ENCODE results near the gene ARID3A. TPM values are rescaled to one million over a fixed set of nuclear protein-coding genes. Genes with fewer than 3 reads are reported as not detected.
"Not testable (repeated sequence)": the region's sequence is repeated elsewhere in the genome, so short reads cannot be mapped to it uniquely, and the experiment has no call there.

The ARID3A gene
- total RNA-seq, 1 experiment from 2014 or later, result 116 TPM

DNA sequence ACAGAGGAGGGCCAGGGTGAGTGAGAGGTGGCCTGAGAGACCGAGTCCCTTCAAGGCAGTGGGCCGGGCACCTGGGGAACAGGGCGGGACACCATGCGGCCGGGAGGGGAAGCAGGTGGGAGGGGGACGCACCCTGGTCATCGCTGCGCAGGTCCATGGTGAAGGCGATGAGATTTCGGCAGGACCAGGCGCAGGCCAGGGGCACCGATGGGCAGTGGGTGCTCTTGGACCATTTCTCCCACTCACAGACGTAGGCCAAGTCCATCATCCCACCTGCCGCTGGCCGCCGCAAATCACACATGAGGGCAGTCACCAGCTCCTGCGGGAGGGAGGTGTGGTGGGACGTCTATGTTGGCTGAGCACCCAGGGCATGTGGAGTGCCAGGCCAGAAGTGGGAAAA is 35.0 kb upstream of the ARID3A start:
- peak overlapping the region; percentile 76; the same call in 1 of the 2 replicates for H3K27ac Mint-ChIP-seq
- no peak for ATAC-seq
- no peaks in the 10 kb centered on the region for H3K9me3 Mint-ChIP-seq
- H3K4me1 Mint-ChIP-seq, result no peaks in the 10 kb centered on the region
- H3K4me3 Mint-ChIP-seq, result peak overlapping the region; percentile 49
- H3K36me3 Mint-ChIP-seq, result no peaks in the 10 kb centered on the region; the same call in 1 of the 2 replicates
- peaks cover 3% of the 10 kb centered on the region; the same call in 1 of the 2 replicates for H3K27me3 Mint-ChIP-seq (ENCODE audit: low read depth)
- no peak for TF ChIP-seq ELF4 (CRISPR knock-in tag; IDR thresholded peaks at IDR 0.05; ENCODE audit: low read depth)
- CTCF ChIA-PET, result no interaction called here
- POLR2A ChIA-PET, result no interaction called here
- no peak for DNase-seq (ENCODE audit: low spot score)

DNA sequence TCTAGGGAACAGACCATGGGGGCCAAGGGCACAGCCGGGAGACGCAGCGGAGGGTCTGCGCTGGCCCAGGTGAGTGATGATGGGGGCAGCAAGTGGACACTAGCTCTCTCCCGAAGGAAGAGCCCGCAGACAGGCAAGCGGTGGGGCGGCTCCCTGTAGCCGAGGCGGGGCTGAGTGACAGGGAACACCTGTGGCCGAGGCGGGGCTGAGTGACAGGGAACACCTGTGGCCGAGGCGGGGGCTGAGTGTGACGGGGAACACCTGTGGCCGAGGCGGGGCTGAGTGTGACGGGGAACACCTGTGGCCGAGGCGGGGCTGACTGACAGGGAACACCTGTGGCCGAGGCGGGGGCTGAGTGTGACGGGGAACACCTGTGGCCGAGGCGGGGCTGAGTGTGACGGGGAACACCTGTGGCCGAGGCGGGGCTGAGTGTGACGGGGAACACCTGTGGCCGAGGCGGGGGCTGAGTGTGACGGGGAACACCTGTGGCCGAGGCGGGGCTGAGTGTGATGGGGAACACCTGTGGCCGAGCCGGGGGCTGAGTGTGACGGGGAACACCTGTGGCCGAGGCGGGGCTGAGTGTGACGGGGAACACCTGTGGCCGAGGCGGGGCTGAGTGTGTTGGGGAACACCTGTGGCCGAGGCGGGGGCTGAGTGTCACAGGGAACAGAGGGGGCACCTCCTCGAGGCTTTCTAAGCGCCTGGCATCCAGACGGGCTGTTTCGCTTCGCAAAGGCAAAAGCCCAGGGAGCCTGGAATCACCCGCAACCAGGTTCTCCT is 34.2 kb upstream of the ARID3A start:
- H3K4me1 Mint-ChIP-seq; DNase-seq (ENCODE audit: low spot score); H3K27me3 Mint-ChIP-seq (ENCODE audit: low read depth); POLR2A ChIA-PET; H3K36me3 Mint-ChIP-seq; ATAC-seq; H3K27ac Mint-ChIP-seq; H3K9me3 Mint-ChIP-seq: not testable (repeated sequence)
- CTCF ChIA-PET, result interaction anchor here (2.3 kb wide), 1 partner anchor 28 kb away, joined by 8 read pairs; no protein-coding TSS in a partner anchor
- peak overlapping the region; percentile 72 for H3K4me3 Mint-ChIP-seq

DNA sequence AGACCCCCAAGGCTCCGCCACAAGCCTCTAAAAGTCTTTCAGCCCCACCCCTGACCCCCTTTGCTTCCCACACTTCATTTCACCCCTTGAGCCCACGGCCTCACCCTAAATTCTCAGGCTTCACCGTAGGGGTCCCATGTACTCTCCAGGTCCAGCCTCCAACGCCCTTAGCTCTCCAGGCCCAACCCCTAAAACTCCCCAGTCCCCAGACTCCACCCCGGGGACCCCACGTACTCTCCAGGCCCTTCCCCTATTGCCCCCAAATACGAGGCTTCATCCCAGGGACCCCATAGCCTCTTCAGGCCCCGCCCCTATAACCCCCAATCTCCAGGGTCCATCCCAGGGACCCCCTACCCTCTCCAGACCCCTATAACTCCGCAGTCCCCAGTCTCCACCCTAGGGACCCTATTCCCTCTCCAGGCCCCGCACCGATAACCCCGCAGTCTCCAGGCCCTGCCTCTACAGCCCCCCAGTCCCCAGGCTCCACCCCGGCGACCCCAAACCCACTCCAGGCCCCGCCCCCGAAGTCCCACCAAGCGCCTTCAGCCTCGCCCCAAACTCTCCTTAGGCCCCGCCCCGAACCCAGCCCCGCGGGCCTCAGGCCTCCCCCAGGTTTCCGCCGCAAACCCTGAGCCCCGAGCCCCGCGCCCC is 33.5 kb upstream of the ARID3A start:
- no peak overlapping the region for H3K27ac Mint-ChIP-seq
- DNase-seq (ENCODE audit: low spot score), result peak; percentile 56
- H3K36me3 Mint-ChIP-seq, result no peaks in the 10 kb centered on the region; the same call in 1 of the 2 replicates
- ATAC-seq, result peak; percentile 52
- no peaks in the 10 kb centered on the region for H3K4me1 Mint-ChIP-seq
- no peaks in the 10 kb centered on the region for H3K9me3 Mint-ChIP-seq
- peak overlapping the region; percentile 72 for H3K4me3 Mint-ChIP-seq
- peaks cover 3% of the 10 kb centered on the region; the same call in 1 of the 2 replicates for H3K27me3 Mint-ChIP-seq (ENCODE audit: low read depth)
- POLR2A ChIA-PET, result no interaction called here
- TF ChIP-seq ZNF423 (CRISPR knock-in tag; IDR thresholded peaks at IDR 0.05), result no peak
- TF ChIP-seq ZNF317 (CRISPR knock-in tag; IDR thresholded peaks at IDR 0.05; ENCODE audit: borderline replicate concordance, low read depth), result no peak
- no peak for TF ChIP-seq JAZF1 (CRISPR knock-in tag; IDR thresholded peaks at IDR 0.05)
- no peak for TF ChIP-seq NR2C2 (CRISPR knock-in tag; IDR thresholded peaks at IDR 0.05)
- TF ChIP-seq TEAD4 (CRISPR knock-in tag; IDR thresholded peaks at IDR 0.05), result no peak
- no peak for TF ChIP-seq SOX15 (CRISPR knock-in tag; IDR thresholded peaks at IDR 0.05)
- TF ChIP-seq, protein P1, sequence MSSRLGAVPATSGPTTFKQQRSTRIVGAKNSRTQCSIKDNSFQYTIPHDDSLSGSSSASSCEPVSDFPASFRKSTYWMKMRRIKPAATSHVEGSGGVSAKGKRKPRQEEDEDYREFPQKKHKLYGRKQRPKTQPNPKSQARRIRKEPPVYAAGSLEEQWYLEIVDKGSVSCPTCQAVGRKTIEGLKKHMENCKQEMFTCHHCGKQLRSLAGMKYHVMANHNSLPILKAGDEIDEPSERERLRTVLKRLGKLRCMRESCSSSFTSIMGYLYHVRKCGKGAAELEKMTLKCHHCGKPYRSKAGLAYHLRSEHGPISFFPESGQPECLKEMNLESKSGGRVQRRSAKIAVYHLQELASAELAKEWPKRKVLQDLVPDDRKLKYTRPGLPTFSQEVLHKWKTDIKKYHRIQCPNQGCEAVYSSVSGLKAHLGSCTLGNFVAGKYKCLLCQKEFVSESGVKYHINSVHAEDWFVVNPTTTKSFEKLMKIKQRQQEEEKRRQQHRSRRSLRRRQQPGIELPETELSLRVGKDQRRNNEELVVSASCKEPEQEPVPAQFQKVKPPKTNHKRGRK (CRISPR knock-in tag; IDR thresholded peaks at IDR 0.05; ENCODE audit: borderline replicate concordance), result no peak
- TF ChIP-seq, protein P2, sequence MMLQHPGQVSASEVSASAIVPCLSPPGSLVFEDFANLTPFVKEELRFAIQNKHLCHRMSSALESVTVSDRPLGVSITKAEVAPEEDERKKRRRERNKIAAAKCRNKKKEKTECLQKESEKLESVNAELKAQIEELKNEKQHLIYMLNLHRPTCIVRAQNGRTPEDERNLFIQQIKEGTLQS (CRISPR knock-in tag; conservative IDR thresholded peaks at IDR 0.05), result no peak
- TF ChIP-seq ZNF671 (CRISPR knock-in tag; IDR thresholded peaks at IDR 0.05), result no peak
- CTCF ChIA-PET, result interaction anchor here (1.2 to 2.3 kb wide), 2 partner anchors 27 to 29 kb away, joined by 3 to 8 read pairs; no protein-coding TSS in a partner anchor

DNA sequence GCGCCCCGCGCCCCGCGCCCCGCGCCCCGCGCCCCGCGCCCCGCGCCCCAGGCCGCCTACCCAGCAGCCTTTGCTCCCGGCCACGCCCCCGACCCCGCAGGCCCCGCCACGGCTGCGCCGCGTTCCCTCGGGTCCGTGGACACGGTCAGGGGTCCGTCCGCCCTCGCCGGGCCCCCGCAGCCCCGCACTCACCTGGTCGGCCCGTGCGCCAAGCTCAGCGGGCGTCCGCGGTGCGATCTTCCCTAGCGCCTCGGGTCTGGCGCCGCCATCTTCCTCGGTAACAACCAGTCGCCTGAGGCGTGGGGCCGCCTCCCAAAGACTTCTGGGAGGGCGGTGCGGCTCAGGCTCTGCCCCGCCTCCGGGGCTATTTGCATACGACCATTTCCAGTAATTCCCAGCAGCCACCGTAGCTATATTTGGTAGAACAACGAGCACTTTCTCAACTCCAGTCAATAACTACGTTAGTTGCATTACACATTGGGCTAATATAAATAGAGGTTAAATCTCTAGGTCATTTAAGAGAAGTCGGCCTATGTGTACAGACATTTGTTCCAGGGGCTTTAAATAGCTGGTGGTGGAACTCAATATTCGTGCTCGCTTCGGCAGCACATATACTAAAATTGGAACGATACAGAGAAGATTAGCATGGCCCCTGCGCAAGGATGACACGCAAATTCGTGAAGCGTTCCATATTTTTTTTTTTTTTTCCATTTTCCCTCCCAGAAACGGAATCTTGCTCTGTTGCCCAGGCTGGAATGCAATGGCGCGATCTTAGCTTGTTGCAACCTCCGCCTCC is 32.7 kb upstream of the ARID3A start, which contains the start of the genes MED16 and RNU6-9:
Gene MED16 (minus strand): TSS at position 294 of the 796 bp plus-strand sequence. CDS start 2,056 bp downstream, outside the sequence.
Gene RNU6-9 (plus strand): TSS at position 591 of the 796 bp plus-strand sequence.
- DNase-seq (ENCODE audit: low spot score), result peak; percentile 92
- CTCF ChIA-PET, result interaction anchor here (0.6 to 2.3 kb wide), 3 partner anchors 20 to 29 kb away, joined by 3 to 8 read pairs (median 4); no protein-coding TSS in a partner anchor
- Mint-ChIP-seq H3K4me3 (peak within 1 kb of the TSS; percentile 75), H3K27ac (peak within 1 kb of the TSS; percentile 100), H3K4me1 (no peaks in the 10 kb centered on the region), H3K36me3 (peaks cover 3% of the 10 kb centered on the region; the same call in 1 of the 2 replicates), H3K9me3 (no peaks in the 10 kb centered on the region), H3K27me3 (ENCODE audit: low read depth) (peaks cover 3% of the 10 kb centered on the region; the same call in 1 of the 2 replicates)
- peak; percentile 85 for ATAC-seq
- POLR2A ChIA-PET, result interaction anchor here (0.5 kb wide), 1 partner anchor 132 kb away, joined by 6 read pairs; no protein-coding TSS in a partner anchor
- TF ChIP-seq, protein P3, sequence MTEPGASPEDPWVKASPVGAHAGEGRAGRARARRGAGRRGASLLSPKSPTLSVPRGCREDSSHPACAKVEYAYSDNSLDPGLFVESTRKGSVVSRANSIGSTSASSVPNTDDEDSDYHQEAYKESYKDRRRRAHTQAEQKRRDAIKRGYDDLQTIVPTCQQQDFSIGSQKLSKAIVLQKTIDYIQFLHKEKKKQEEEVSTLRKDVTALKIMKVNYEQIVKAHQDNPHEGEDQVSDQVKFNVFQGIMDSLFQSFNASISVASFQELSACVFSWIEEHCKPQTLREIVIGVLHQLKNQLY (CRISPR knock-in tag; IDR thresholded peaks at IDR 0.05), result no peak
- TF ChIP-seq, protein P4, sequence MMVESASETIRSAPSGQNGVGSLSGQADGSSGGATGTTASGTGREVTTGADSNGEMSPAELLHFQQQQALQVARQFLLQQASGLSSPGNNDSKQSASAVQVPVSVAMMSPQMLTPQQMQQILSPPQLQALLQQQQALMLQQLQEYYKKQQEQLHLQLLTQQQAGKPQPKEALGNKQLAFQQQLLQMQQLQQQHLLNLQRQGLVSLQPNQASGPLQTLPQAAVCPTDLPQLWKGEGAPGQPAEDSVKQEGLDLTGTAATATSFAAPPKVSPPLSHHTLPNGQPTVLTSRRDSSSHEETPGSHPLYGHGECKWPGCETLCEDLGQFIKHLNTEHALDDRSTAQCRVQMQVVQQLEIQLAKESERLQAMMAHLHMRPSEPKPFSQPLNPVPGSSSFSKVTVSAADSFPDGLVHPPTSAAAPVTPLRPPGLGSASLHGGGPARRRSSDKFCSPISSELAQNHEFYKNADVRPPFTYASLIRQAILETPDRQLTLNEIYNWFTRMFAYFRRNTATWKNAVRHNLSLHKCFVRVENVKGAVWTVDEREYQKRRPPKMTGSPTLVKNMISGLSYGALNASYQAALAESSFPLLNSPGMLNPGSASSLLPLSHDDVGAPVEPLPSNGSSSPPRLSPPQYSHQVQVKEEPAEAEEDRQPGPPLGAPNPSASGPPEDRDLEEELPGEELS (CRISPR knock-in tag; IDR thresholded peaks at IDR 0.05), result peak; percentile 66; the same call in 1 of the 2 replicates
- TF ChIP-seq RORB (CRISPR knock-in tag; IDR thresholded peaks at IDR 0.05) (0 out of 2 replicates have a peak, but pooled peaks have one; percentile 71), ESRRA (CRISPR knock-in tag; IDR thresholded peaks at IDR 0.05; ENCODE audit: borderline replicate concordance) (no peak), SP1 (CRISPR knock-in tag; conservative IDR thresholded peaks at IDR 0.05) (peak; percentile 79)
- TF ChIP-seq, protein P5, sequence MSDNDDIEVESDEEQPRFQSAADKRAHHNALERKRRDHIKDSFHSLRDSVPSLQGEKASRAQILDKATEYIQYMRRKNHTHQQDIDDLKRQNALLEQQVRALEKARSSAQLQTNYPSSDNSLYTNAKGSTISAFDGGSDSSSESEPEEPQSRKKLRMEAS (CRISPR knock-in tag; IDR thresholded peaks at IDR 0.05), result peak; percentile 54; the same call in 1 of the 2 replicates
- TF ChIP-seq, protein P6, sequence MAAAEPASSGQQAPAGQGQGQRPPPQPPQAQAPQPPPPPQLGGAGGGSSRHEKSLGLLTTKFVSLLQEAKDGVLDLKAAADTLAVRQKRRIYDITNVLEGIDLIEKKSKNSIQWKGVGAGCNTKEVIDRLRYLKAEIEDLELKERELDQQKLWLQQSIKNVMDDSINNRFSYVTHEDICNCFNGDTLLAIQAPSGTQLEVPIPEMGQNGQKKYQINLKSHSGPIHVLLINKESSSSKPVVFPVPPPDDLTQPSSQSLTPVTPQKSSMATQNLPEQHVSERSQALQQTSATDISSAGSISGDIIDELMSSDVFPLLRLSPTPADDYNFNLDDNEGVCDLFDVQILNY (CRISPR knock-in tag; IDR thresholded peaks at IDR 0.05), result peak; percentile 81
- TF ChIP-seq, protein P7, sequence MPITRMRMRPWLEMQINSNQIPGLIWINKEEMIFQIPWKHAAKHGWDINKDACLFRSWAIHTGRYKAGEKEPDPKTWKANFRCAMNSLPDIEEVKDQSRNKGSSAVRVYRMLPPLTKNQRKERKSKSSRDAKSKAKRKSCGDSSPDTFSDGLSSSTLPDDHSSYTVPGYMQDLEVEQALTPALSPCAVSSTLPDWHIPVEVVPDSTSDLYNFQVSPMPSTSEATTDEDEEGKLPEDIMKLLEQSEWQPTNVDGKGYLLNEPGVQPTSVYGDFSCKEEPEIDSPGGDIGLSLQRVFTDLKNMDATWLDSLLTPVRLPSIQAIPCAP (CRISPR knock-in tag; IDR thresholded peaks at IDR 0.05), result no peak

Measured in WTC11 (cell line).